Smooth muscle cell (in vitro differentiated cells): ENCODE data around the gene MAP3K12. TPM values are rescaled to one million over a fixed set of nuclear protein-coding genes. Genes with fewer than 3 reads are reported as not detected.
A peak's percentile ranks its signal among the peaks of the same experiment; 100 is the strongest.

Experiments
- DNase-seq: peaks from one replicate; lab custom pipeline; 2025; ENCODE audit not compliant: unreplicated experiment; lab: John Stamatoyannopoulos, UW
- H2AFZ ChIP-seq: fragments of 200-600 bp; sonication (generic); 2 replicates; pipeline ENCODE4 v1.6.0; 2016; ENCODE audit warnings: antibody characterized with exemption, low read depth, mild to moderate bottlenecking
- H3F3A ChIP-seq: fragments of 200-600 bp; sonication (generic); 2 replicates; pipeline ENCODE4 v1.6.0; 2017; ENCODE audit warnings: antibody characterized with exemption, low read depth
- H3K27ac ChIP-seq: fragments of 200-600 bp; sonication (generic); 2 replicates; pipeline ENCODE4 v1.5.1; 2016; ENCODE audit warnings: low read depth, mild to moderate bottlenecking
- H3K27me3 ChIP-seq: fragments of 200-600 bp; sonication (generic); 2 replicates; pipeline ENCODE4 v1.6.1; 2016; ENCODE audit warnings: low read depth, mild to moderate bottlenecking
- H3K36me3 ChIP-seq: fragments of 200-600 bp; sonication (generic); 2 replicates; pipeline ENCODE4 v1.5.1; 2016; ENCODE audit warnings: low read depth
- H3K4me1 ChIP-seq: fragments of 200-600 bp; sonication (generic); 2 replicates; pipeline ENCODE4 v1.5.1; 2016; ENCODE audit warnings: low read depth
- H3K4me2 ChIP-seq: fragments of 200-600 bp; sonication (generic); 2 replicates; pipeline ENCODE4 v1.6.0; 2016; ENCODE audit warnings: mild to moderate bottlenecking
- H3K4me3 ChIP-seq: fragments of 200-600 bp; sonication (generic); 2 replicates; pipeline ENCODE4 v1.5.1; 2016; ENCODE audit warnings: mild to moderate bottlenecking
- H3K79me2 ChIP-seq: fragments of 200-600 bp; sonication (generic); 2 replicates; pipeline ENCODE4 v1.6.0; 2016; ENCODE audit warnings: low read depth, mild to moderate bottlenecking
- H3K9ac ChIP-seq: fragments of 200-600 bp; sonication (generic); 2 replicates; pipeline ENCODE4 v1.6.0; 2016; ENCODE audit warnings: low read depth
- H3K9me3 ChIP-seq: fragments of 200-600 bp; sonication (generic); replicated peaks from 2 replicates; pipeline ENCODE4 v1.5.1; 2016; ENCODE audit warnings: low read depth
- H4K20me1 ChIP-seq: fragments of 200-600 bp; sonication (generic); 2 replicates; pipeline ENCODE4 v1.6.0; 2016; ENCODE audit warnings: low read depth
- CTCF ChIP-seq: fragments of 200-600 bp; sonication (generic); IDR thresholded peaks from 2 replicates; pipeline ENCODE4 v1.5.1; 2017; ENCODE audit warnings: borderline replicate concordance, mild to moderate bottlenecking, antibody characterized with exemption; ENCODE audit not compliant: insufficient read depth, poor library complexity, severe bottlenecking
- WGBS: methylation state at CpG from one replicate; pipeline ENCODE4 v1.1.7; 2016; ENCODE audit warnings: low lambda C conversion rate; 5-methylcytosine and 5-hydroxymethylcytosine counted together
- polyA plus RNA-seq: library from polyadenylated mRNA; unstranded; fragments of >200 nt; fragmentation: Nextera tagmentation; extraction: Ambion mirVana; gene quantifications from 2 replicates; pipeline ENCODE4 v1.2.1, GENCODE V29; 2016
- total RNA-seq: library from RNA; depleted of rRNA; stranded (reverse); fragments of >200 nt; gene quantifications from 2 replicates; pipeline ENCODE4 v1.2.3, GENCODE V29; 2014

Gene MAP3K12
- total and polyA plus RNA-seq, 2 experiments from 2014 or later, result 15.1 to 34.6 TPM

- Histone ChIP-seq H3K79me2 (peaks cover 79% of the 10 kb centered on the region), H2AFZ (no peak overlapping the region), H3K36me3 (peaks cover 35% of the 10 kb centered on the region), H3K27me3 (no peaks in the 10 kb centered on the region), H3K4me1 (peaks cover 15% of the 10 kb centered on the region), H3K9me3 (no peaks in the 10 kb centered on the region), H4K20me1 (peaks cover 99% of the 10 kb centered on the region), H3K9ac (no peak overlapping the region), H3K27ac (peak overlapping the region; percentile 15), H3K4me2 (no peak overlapping the region), H3F3A (peaks cover 69% of the 10 kb centered on the region), H3K4me3 (no peak overlapping the region)
- no peak for DNase-seq
- 83% methylated on average over 2 of the region's 2 CpGs for WGBS
- no peak for TF ChIP-seq CTCF
Observed at GRCh38 chr12:53474077-53474476, 25.2 kb downstream of the MAP3K12 start.

- Histone ChIP-seq H3K4me2 (no peak overlapping the region), H3K4me1 (peaks cover 15% of the 10 kb centered on the region), H2AFZ (no peak overlapping the region), H4K20me1 (peaks cover 99% of the 10 kb centered on the region), H3K27ac (peak overlapping the region; percentile 17), H3K27me3 (no peaks in the 10 kb centered on the region), H3K9ac (no peak overlapping the region), H3K36me3 (peaks cover 52% of the 10 kb centered on the region), H3F3A (peaks cover 66% of the 10 kb centered on the region), H3K4me3 (no peak overlapping the region), H3K79me2 (peaks cover 94% of the 10 kb centered on the region), H3K9me3 (no peaks in the 10 kb centered on the region)
- no peak for DNase-seq
- no peak for TF ChIP-seq CTCF
- whole genome bisulfite sequencing, result 95% methylated on average over 1 of the region's 1 CpG
Observed at GRCh38 chr12:53472056-53472582, 27.1 kb downstream of the MAP3K12 start.

GRCh38 chr12:53468282-53468681, 31.0 kb downstream of the MAP3K12 start:
- Histone ChIP-seq H3K4me3 (no peak overlapping the region), H3K4me2 (no peak overlapping the region), H3K27ac (no peak overlapping the region), H3K79me2 (peaks cover 95% of the 10 kb centered on the region), H3K9ac (no peak overlapping the region), H3K9me3 (no peaks in the 10 kb centered on the region), H3K36me3 (peaks cover 53% of the 10 kb centered on the region), H4K20me1 (peaks cover 99% of the 10 kb centered on the region), H3K4me1 (peaks cover 9% of the 10 kb centered on the region), H2AFZ (no peak overlapping the region), H3K27me3 (no peaks in the 10 kb centered on the region), H3F3A (peaks cover 61% of the 10 kb centered on the region)
- no peak for DNase-seq
- no peak for TF ChIP-seq CTCF
- 93% methylated on average over 1 of the region's 1 CpG for WGBS

GRCh38 chr12:53467880-53468279, 31.4 kb downstream of the MAP3K12 start:
- Histone ChIP-seq H3K4me3 (no peak overlapping the region), H2AFZ (no peak overlapping the region)

More at GRCh38 chr12:53467880-53468279, 31.4 kb downstream of the MAP3K12 start:
- Histone ChIP-seq H3F3A (peaks cover 61% of the 10 kb centered on the region), H3K9ac (no peak overlapping the region), H3K4me1 (peaks cover 9% of the 10 kb centered on the region), H3K36me3 (peaks cover 57% of the 10 kb centered on the region), H3K4me2 (no peak overlapping the region), H3K27ac (no peak overlapping the region), H3K79me2 (peaks cover 95% of the 10 kb centered on the region), H3K9me3 (no peaks in the 10 kb centered on the region), H4K20me1 (peaks cover 99% of the 10 kb centered on the region), H3K27me3 (no peaks in the 10 kb centered on the region)
- no peak for TF ChIP-seq CTCF
- no peak for DNase-seq
- WGBS, result 96% methylated on average over 2 of the region's 2 CpGs
